Spleen (tissue), 11 donors: ENCODE data around the gene SOAT2. TPM values are rescaled to one million over a fixed set of nuclear protein-coding genes. Genes with fewer than 3 reads are reported as not detected.

Source experiments
- DNase-seq: peaks from one replicate; pipeline ENCODE4 v3.0.0-alpha.2; 2020
- H3K27ac ChIP-seq, 8 donors: fragments of 200-600 bp; sonication (generic) in 7 of 8; 1 replicate in 4 of 8; 2 replicates in 4 of 8; pipeline versions ENCODE4 v1.5.0 to v1.8.0; 2016 to 2021; ENCODE audit warnings: inconsistent platforms in 4 of 8, mild to moderate bottlenecking in 4 of 8, moderate library complexity in 1 of 8
- H3K27me3 ChIP-seq, 7 donors: fragments of 200-600 bp; sonication (generic) in 6 of 7; replicated peaks in 1 of 7; 1 replicate in 4 of 7; 2 replicates in 3 of 7; pipeline versions ENCODE4 v1.5.0 to v1.8.0; 2016 to 2021; ENCODE audit warnings: inconsistent platforms in 3 of 7, mild to moderate bottlenecking in 1 of 7
- H3K36me3 ChIP-seq, 6 donors: fragments of 200-600 bp; sonication (generic) in 5 of 6; 1 replicate in 4 of 6; 2 replicates in 2 of 6; pipeline versions ENCODE4 v1.5.0 to v1.8.0; 2016 to 2021; ENCODE audit warnings: inconsistent platforms in 2 of 6
- H3K4me1 ChIP-seq, 6 donors: fragments of 200-600 bp; sonication (generic) in 5 of 6; 1 replicate in 3 of 6; 2 replicates in 3 of 6; pipeline versions ENCODE4 v1.5.0 to v1.8.0; 2016 to 2021; ENCODE audit warnings: inconsistent platforms in 3 of 6
- H3K4me3 ChIP-seq, 8 donors: fragments of 200-600 bp; sonication (generic) in 7 of 8; 1 replicate in 4 of 8; 2 replicates in 4 of 8; pipeline versions ENCODE4 v1.5.0 to v1.8.0; 2016 to 2021; ENCODE audit warnings: inconsistent platforms in 4 of 8, mild to moderate bottlenecking in 4 of 8, moderate library complexity in 2 of 8
- H3K9me3 ChIP-seq, 8 donors: fragments of 200-600 bp; sonication (generic) in 7 of 8; 1 replicate in 4 of 8; 2 replicates in 4 of 8; pipeline versions ENCODE4 v1.5.0 to v1.8.0; 2016 to 2021; ENCODE audit warnings: inconsistent platforms in 4 of 8
- CTCF ChIP-seq, 11 experiments: fragments of 200-600 bp in 7 of 11; fragments of 450-650 bp in 4 of 11; sonication (generic) in 4 of 11; IDR thresholded peaks in 8 of 11; conservative IDR thresholded peaks in 3 of 11; 1 replicate in 7 of 11; 2 replicates in 4 of 11; pipeline versions ENCODE4 v1.4.0 to v1.8.0; 2016 to 2021; ENCODE audit warnings: antibody characterized with exemption in 11 of 11, inconsistent platforms in 4 of 11, mild to moderate bottlenecking in 1 of 11
- POLR2A ChIP-seq, 3 donors: fragments of 450-650 bp; IDR thresholded peaks; one replicate each; pipeline ENCODE4 v1.5.1; 2017; ENCODE audit warnings: antibody characterized with exemption in 3 of 3, mild to moderate bottlenecking in 1 of 3
- POLR2AphosphoS5 ChIP-seq, 3 donors: sonication (generic); formaldehyde crosslinking; IDR thresholded peaks; one replicate each; pipeline ENCODE4 v1.5.1; 2017; ENCODE audit warnings: antibody characterized with exemption in 3 of 3
- WGBS, 5 donors: extraction: QIAGEN DNeasy Blood & Tissue Kit in 3 of 5; methylation state at CpG; one replicate each; pipeline versions ENCODE4 v1.1.5 to v1.1.7; 2013 to 2018; 5-methylcytosine and 5-hydroxymethylcytosine counted together
- intact Hi-C: fragments of 100-400 bp; cut with DNase I; formaldehyde crosslinking; loops from one replicate; pipeline ENCODE4 v1.15.0; 2023; ENCODE audit warnings: low total_unique reads
- polyA plus RNA-seq, 3 donors: library from polyadenylated mRNA; stranded (reverse); fragments of 200-250 nt; gene quantifications; one replicate each; pipeline ENCODE4 v1.2.1, GENCODE V29; 2013
- total RNA-seq, 7 donors: library from RNA; depleted of rRNA in 3 of 7; stranded (reverse); fragments of >200 nt in 3 of 7; fragmentation: NEBNext Ultra II Directional in 4 of 7; extraction: Animal tissue kit (Norgen Biotek cat#: 25700) in 4 of 7; gene quantifications; one replicate each; pipeline versions ENCODE4 v1.1.0 to v1.2.1, GENCODE V29; 2016 to 2021
- donor health status: healthy with polysubstance abuse.
- donor health status: DM: no; HTN: no; CAD: no; lungs with moderate emphysema.
- donor health status: DM: no; HTN: no; CAD: no.
- donor health status: Bipolar disorder and iron deficiency.
- donor health status: healthy.
- donor health status: DM: no; HTN: no; CAD: no.
- donor health status: DM: yes; HTN: yes; CAD: no.

SOAT2 gene
- total and polyA plus RNA-seq, 10 donors = 0.37 to 2.2 (median 0.56) TPM; not detected in 1

GRCh38 chr12:53063708-53064612, 39.3 kb upstream of the SOAT2 start:
- Histone ChIP-seq H3K27ac (peak overlapping the region in 5 of 8 donors; percentile 21 to 94 (median 59)), H3K9me3 (no peaks in the 10 kb centered on the region), H3K36me3 (peaks cover 0 to 100% (median 57%) of the 10 kb centered on the region in 6 donors), H3K4me3 (no peak overlapping the region), H3K4me1 (peaks cover 8 to 91% (median 45%) of the 10 kb centered on the region in 6 donors), H3K27me3 (peaks cover 0 to 11% (median 0%) of the 10 kb centered on the region in 7 donors)
- DNase-seq = peak; percentile 43
- no peak for TF ChIP-seq CTCF (IDR thresholded peaks at IDR 0.05 in 8 of 11, conservative IDR thresholded peaks at IDR 0.05 in 3 of 11)
- peak; percentile 4 to 72 (median 56) for TF ChIP-seq POLR2AphosphoS5 (IDR thresholded peaks at IDR 0.05)
- no peak for TF ChIP-seq POLR2A (IDR thresholded peaks at IDR 0.05)
- WGBS, 5 donors = 65 to 83% (median 77%) methylated on average over 12 to 13 of the region's 13 CpGs
- intact Hi-C loops = no loop called here

- no peak for DNase-seq
- H3K27ac ChIP-seq = peak overlapping the region in 5 of 8 donors; percentile 21 to 94 (median 59)
- H3K27me3 ChIP-seq = peaks cover 0 to 2% (median 0%) of the 10 kb centered on the region in 7 donors
- no peaks in the 10 kb centered on the region for H3K9me3 ChIP-seq
- intact Hi-C loops = no loop called here
- no peak overlapping the region for H3K4me3 ChIP-seq
- peaks cover 0 to 100% (median 55%) of the 10 kb centered on the region in 6 donors for H3K36me3 ChIP-seq
- H3K4me1 ChIP-seq = peaks cover 8 to 92% (median 49%) of the 10 kb centered on the region in 6 donors
- no peak for TF ChIP-seq POLR2A (IDR thresholded peaks at IDR 0.05)
- TF ChIP-seq CTCF (IDR thresholded peaks at IDR 0.05 in 8 of 11, conservative IDR thresholded peaks at IDR 0.05 in 3 of 11) = no peak
- peak; percentile 39 to 69 (median 52) for TF ChIP-seq POLR2AphosphoS5 (IDR thresholded peaks at IDR 0.05)
- whole genome bisulfite sequencing, 5 donors = 82 to 91% (median 85%) methylated on average over 11 of the region's 11 CpGs
Measured at GRCh38 chr12:53064613-53065436, 38.5 kb upstream of the SOAT2 start.

DNA sequence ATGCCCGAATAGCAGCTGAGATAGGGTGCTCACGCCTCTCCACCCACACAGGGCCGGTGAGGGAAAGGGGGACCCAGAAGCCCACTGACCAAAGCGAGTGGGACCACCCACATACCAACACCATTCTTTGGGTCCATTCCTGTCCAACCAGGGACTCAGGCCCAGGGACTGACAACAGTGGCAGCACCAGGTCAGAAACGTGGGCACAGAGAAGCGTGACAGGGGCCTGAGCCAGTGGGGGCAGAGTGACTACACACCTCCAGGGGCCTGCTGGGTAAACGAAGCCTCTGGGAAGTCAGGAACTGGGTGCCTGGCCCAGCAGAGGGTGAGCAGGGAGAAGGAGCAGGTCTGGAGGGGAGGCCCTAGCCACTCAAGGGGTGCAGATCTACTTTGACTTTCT, 37.8 kb upstream of the SOAT2 start:
- TF ChIP-seq POLR2AphosphoS5 (IDR thresholded peaks at IDR 0.05) (peak in 1 of 3 donors; percentile 60), POLR2A (IDR thresholded peaks at IDR 0.05) (no peak), CTCF (IDR thresholded peaks at IDR 0.05 in 8 of 11, conservative IDR thresholded peaks at IDR 0.05 in 3 of 11) (no peak)
- H3K9me3 ChIP-seq = no peaks in the 10 kb centered on the region
- H3K36me3 ChIP-seq = peaks cover 0 to 100% (median 48%) of the 10 kb centered on the region in 6 donors
- peak overlapping the region in 6 of 8 donors; percentile 13 to 94 (median 52) for H3K27ac ChIP-seq
- no peaks in the 10 kb centered on the region for H3K27me3 ChIP-seq
- no peak overlapping the region for H3K4me3 ChIP-seq
- intact Hi-C loops = no loop called here
- WGBS, 5 donors = 73 to 89% (median 82%) methylated on average over 7 of the region's 7 CpGs
- H3K4me1 ChIP-seq = peaks cover 8 to 92% (median 52%) of the 10 kb centered on the region in 6 donors
- DNase-seq = no peak
